Measurements from ENCODE around the gene KITLG.

Gene KITLG

GRCh38 chr12:88625356-88625755, 45.1 kb upstream of the KITLG start:
- no peak overlapping the region for H2AFZ ChIP-seq (ENCODE audit: low read length)
- no peaks in the 10 kb centered on the region for H3K9me3 ChIP-seq (replicated peaks in 1 of 2; ENCODE audit: control insufficient read depth in 2 of 2, insufficient read depth in 1 of 2, low read depth in 1 of 2, low read length in 2 of 2)
- peaks cover 4 to 22% of the 10 kb centered on the region in 2 donors for H3K4me1 ChIP-seq (ENCODE audit: control insufficient read depth in 2 of 2, insufficient read depth in 1 of 2, low read depth in 1 of 2, low read length in 2 of 2)
- H4K8ac ChIP-seq (ENCODE audit: low read depth, low read length) = no peak overlapping the region
- H3K4ac ChIP-seq (ENCODE audit: low read length) = no peak overlapping the region
- no peak overlapping the region for H4K91ac ChIP-seq (ENCODE audit: low read depth, low read length, poor library complexity)
- no peak overlapping the region for H3K14ac ChIP-seq (ENCODE audit: low read length)
- H3K79me1 ChIP-seq (ENCODE audit: low read depth, low read length) = no peaks in the 10 kb centered on the region
- no peaks in the 10 kb centered on the region for H3K27me3 ChIP-seq (ENCODE audit: control insufficient read depth in 3 of 3, insufficient read depth in 3 of 3, low read depth in 1 of 3, low read length in 3 of 3)
- H2BK5ac ChIP-seq (ENCODE audit: low read length) = no peak overlapping the region
- no peak overlapping the region for H2BK15ac ChIP-seq (ENCODE audit: low read length)
- H3K18ac ChIP-seq (ENCODE audit: low read length) = no peak overlapping the region
- no peak overlapping the region for H2BK120ac ChIP-seq (ENCODE audit: low read depth, low read length)
- no peak overlapping the region for H2AK5ac ChIP-seq (ENCODE audit: low read depth, low read length)
- no peak overlapping the region for H2BK12ac ChIP-seq (ENCODE audit: low read length)
- no peaks in the 10 kb centered on the region for H3K36me3 ChIP-seq (replicated peaks in 1 of 2; ENCODE audit: control insufficient read depth in 2 of 2, insufficient read depth in 2 of 2, low read length in 2 of 2)
- WGBS, 2 donors (ENCODE audit: extremely low coverage in 2 of 2, insufficient read length in 2 of 2, insufficient replicate concordance in 1 of 2) = no CpG with 5 or more reads among the region's 7 CpGs
- H3K23ac ChIP-seq (ENCODE audit: low read depth, low read length, poor library complexity) = no peak overlapping the region
- no peak overlapping the region for H3K27ac ChIP-seq (replicated peaks; ENCODE audit: low read length)
- no peak overlapping the region for H3K9ac ChIP-seq (ENCODE audit: low read depth, low read length, poor library complexity)
- H3K4me3 ChIP-seq (ENCODE audit: low read length in 2 of 2) = no peak overlapping the region
- H3K4me2 ChIP-seq (ENCODE audit: insufficient read depth, low read length, poor library complexity, severe bottlenecking) = no peak overlapping the region
- no peak for DNase-seq (ENCODE audit: low spot score)

DNA sequence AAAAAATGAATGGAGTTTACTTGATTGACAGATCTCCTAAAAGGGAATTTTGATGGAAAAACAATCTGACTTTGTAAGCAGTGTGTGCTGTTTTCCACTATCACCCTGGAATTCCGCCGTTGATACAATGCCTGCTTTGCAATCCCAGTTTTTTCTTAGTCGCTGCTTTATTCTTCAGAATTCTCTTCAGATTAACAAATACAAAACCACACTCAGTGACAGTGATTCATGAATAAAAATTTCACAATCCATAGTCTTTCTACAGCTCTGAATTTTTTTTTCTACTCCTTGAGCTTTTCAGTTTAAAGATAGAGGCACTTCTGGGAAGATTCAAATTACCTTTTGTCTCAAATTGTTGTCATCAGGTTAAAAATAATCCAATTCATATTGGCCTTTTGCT, 44.6 kb upstream of the KITLG start:
- Histone ChIP-seq H2BK12ac (ENCODE audit: low read length) (no peak overlapping the region), H3K4me1 (ENCODE audit: control insufficient read depth in 2 of 2, insufficient read depth in 1 of 2, low read depth in 1 of 2, low read length in 2 of 2) (peaks cover 4 to 22% of the 10 kb centered on the region in 2 donors), H2BK120ac (ENCODE audit: low read depth, low read length) (no peak overlapping the region), H2AFZ (ENCODE audit: low read length) (no peak overlapping the region), H3K18ac (ENCODE audit: low read length) (no peak overlapping the region), H3K27ac (replicated peaks; ENCODE audit: low read length) (no peak overlapping the region), H2BK5ac (ENCODE audit: low read length) (no peak overlapping the region), H4K91ac (ENCODE audit: low read depth, low read length, poor library complexity) (no peak overlapping the region), H3K27me3 (ENCODE audit: control insufficient read depth in 3 of 3, insufficient read depth in 3 of 3, low read depth in 1 of 3, low read length in 3 of 3) (no peaks in the 10 kb centered on the region), H4K8ac (ENCODE audit: low read depth, low read length) (no peak overlapping the region), H3K23ac (ENCODE audit: low read depth, low read length, poor library complexity) (no peak overlapping the region), H2BK15ac (ENCODE audit: low read length) (no peak overlapping the region), H3K14ac (ENCODE audit: low read length) (no peak overlapping the region), H3K4me2 (ENCODE audit: insufficient read depth, low read length, poor library complexity, severe bottlenecking) (no peak overlapping the region), H3K36me3 (replicated peaks in 1 of 2; ENCODE audit: control insufficient read depth in 2 of 2, insufficient read depth in 2 of 2, low read length in 2 of 2) (no peaks in the 10 kb centered on the region), H3K9ac (ENCODE audit: low read depth, low read length, poor library complexity) (no peak overlapping the region), H3K4me3 (ENCODE audit: low read length in 2 of 2) (no peak overlapping the region), H3K9me3 (replicated peaks in 1 of 2; ENCODE audit: control insufficient read depth in 2 of 2, insufficient read depth in 1 of 2, low read depth in 1 of 2, low read length in 2 of 2) (no peaks in the 10 kb centered on the region), H2AK5ac (ENCODE audit: low read depth, low read length) (no peak overlapping the region), H3K79me1 (ENCODE audit: low read depth, low read length) (no peaks in the 10 kb centered on the region), H3K4ac (ENCODE audit: low read length) (no peak overlapping the region)
- WGBS, 2 donors (ENCODE audit: extremely low coverage in 2 of 2, insufficient read length in 2 of 2, insufficient replicate concordance in 1 of 2) = no CpG with 5 or more reads among the region's 3 CpGs
- no peak for DNase-seq (ENCODE audit: low spot score)

GRCh38 chr12:88623777-88624548, 43.7 kb upstream of the KITLG start:
- WGBS, 2 donors (ENCODE audit: extremely low coverage in 2 of 2, insufficient read length in 2 of 2, insufficient replicate concordance in 1 of 2) = no CpG with 5 or more reads among the region's 3 CpGs
- peak; percentile 18 for DNase-seq (ENCODE audit: low spot score)
- Histone ChIP-seq H3K14ac (ENCODE audit: low read length) (no peak overlapping the region), H3K18ac (ENCODE audit: low read length) (no peak overlapping the region), H4K91ac (ENCODE audit: low read depth, low read length, poor library complexity) (no peak overlapping the region), H3K4me1 (ENCODE audit: control insufficient read depth in 2 of 2, insufficient read depth in 1 of 2, low read depth in 1 of 2, low read length in 2 of 2) (peaks cover 4 to 22% of the 10 kb centered on the region in 2 donors), H2AK5ac (ENCODE audit: low read depth, low read length) (no peak overlapping the region), H4K8ac (ENCODE audit: low read depth, low read length) (no peak overlapping the region), H2BK15ac (ENCODE audit: low read length) (no peak overlapping the region), H2BK12ac (ENCODE audit: low read length) (no peak overlapping the region), H2AFZ (ENCODE audit: low read length) (peak overlapping the region; percentile 5), H3K4me2 (ENCODE audit: insufficient read depth, low read length, poor library complexity, severe bottlenecking) (no peak overlapping the region), H3K9ac (ENCODE audit: low read depth, low read length, poor library complexity) (no peak overlapping the region), H3K27me3 (ENCODE audit: control insufficient read depth in 3 of 3, insufficient read depth in 3 of 3, low read depth in 1 of 3, low read length in 3 of 3) (no peaks in the 10 kb centered on the region), H2BK120ac (ENCODE audit: low read depth, low read length) (no peak overlapping the region), H3K9me3 (replicated peaks in 1 of 2; ENCODE audit: control insufficient read depth in 2 of 2, insufficient read depth in 1 of 2, low read depth in 1 of 2, low read length in 2 of 2) (no peaks in the 10 kb centered on the region), H3K79me1 (ENCODE audit: low read depth, low read length) (no peaks in the 10 kb centered on the region), H3K23ac (ENCODE audit: low read depth, low read length, poor library complexity) (no peak overlapping the region), H3K4ac (ENCODE audit: low read length) (no peak overlapping the region), H2BK5ac (ENCODE audit: low read length) (no peak overlapping the region), H3K36me3 (replicated peaks in 1 of 2; ENCODE audit: control insufficient read depth in 2 of 2, insufficient read depth in 2 of 2, low read length in 2 of 2) (no peaks in the 10 kb centered on the region), H3K4me3 (ENCODE audit: low read length in 2 of 2) (no peak overlapping the region), H3K27ac (replicated peaks; ENCODE audit: low read length) (peak overlapping the region; percentile 26)

DNA sequence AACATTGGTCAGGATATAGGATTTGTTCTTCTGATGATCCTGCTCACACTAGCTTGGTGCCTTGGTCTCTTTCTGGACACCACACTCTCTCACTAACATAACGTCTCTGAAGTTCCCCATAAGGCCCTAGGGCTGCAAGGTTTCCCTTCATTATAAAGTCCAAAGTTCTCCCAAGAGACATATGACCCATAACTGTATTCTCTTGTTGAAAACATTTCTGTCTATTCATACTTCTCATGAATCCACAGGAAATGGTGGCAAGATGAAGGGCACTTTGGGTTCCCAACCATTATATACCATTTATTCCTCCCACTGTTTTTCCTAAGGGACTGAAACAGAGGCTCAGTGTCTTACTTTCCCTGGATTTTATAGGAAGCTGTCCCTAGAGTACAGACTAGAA, 37.1 kb upstream of the KITLG start:
- no peaks in the 10 kb centered on the region for H3K9me3 ChIP-seq (replicated peaks in 1 of 2; ENCODE audit: control insufficient read depth in 2 of 2, insufficient read depth in 1 of 2, low read depth in 1 of 2, low read length in 2 of 2)

More for the DNA sequence above, 37.1 kb upstream of the KITLG start:
- Histone ChIP-seq H3K14ac (ENCODE audit: low read length) (no peak overlapping the region), H3K4me3 (ENCODE audit: low read length in 2 of 2) (no peak overlapping the region), H3K36me3 (replicated peaks in 1 of 2; ENCODE audit: control insufficient read depth in 2 of 2, insufficient read depth in 2 of 2, low read length in 2 of 2) (no peaks in the 10 kb centered on the region), H3K9ac (ENCODE audit: low read depth, low read length, poor library complexity) (no peak overlapping the region), H3K79me1 (ENCODE audit: low read depth, low read length) (no peaks in the 10 kb centered on the region), H2AK5ac (ENCODE audit: low read depth, low read length) (no peak overlapping the region), H3K4me1 (ENCODE audit: control insufficient read depth in 2 of 2, insufficient read depth in 1 of 2, low read depth in 1 of 2, low read length in 2 of 2) (no peaks in the 10 kb centered on the region), H3K4ac (ENCODE audit: low read length) (no peak overlapping the region), H3K27ac (replicated peaks; ENCODE audit: low read length) (no peak overlapping the region), H3K18ac (ENCODE audit: low read length) (no peak overlapping the region), H2BK5ac (ENCODE audit: low read length) (no peak overlapping the region), H4K91ac (ENCODE audit: low read depth, low read length, poor library complexity) (no peak overlapping the region), H2BK15ac (ENCODE audit: low read length) (no peak overlapping the region), H3K23ac (ENCODE audit: low read depth, low read length, poor library complexity) (no peak overlapping the region), H4K8ac (ENCODE audit: low read depth, low read length) (no peak overlapping the region), H2BK12ac (ENCODE audit: low read length) (no peak overlapping the region), H3K4me2 (ENCODE audit: insufficient read depth, low read length, poor library complexity, severe bottlenecking) (no peak overlapping the region), H2AFZ (ENCODE audit: low read length) (no peak overlapping the region), H2BK120ac (ENCODE audit: low read depth, low read length) (no peak overlapping the region), H3K27me3 (ENCODE audit: control insufficient read depth in 3 of 3, insufficient read depth in 3 of 3, low read depth in 1 of 3, low read length in 3 of 3) (no peaks in the 10 kb centered on the region)
- DNase-seq (ENCODE audit: low spot score) = no peak
- no CpG with 5 or more reads among the region's 1 CpG for WGBS, 2 donors (ENCODE audit: extremely low coverage in 2 of 2, insufficient read length in 2 of 2, insufficient replicate concordance in 1 of 2)

All from neuronal stem cell (in vitro differentiated cells).